T-helper 1 cell treated with Interleukin-12 subunit alpha and Interleukin-12 subunit beta and Interleukin-4 antibody, amounts not matched to agents 30 ng/mL and 1 ng/mL, for 36 hours (primary cell): ENCODE measurements around the gene SMIM15. TPM values are rescaled to one million over a fixed set of nuclear protein-coding genes. Genes with fewer than 3 reads are reported as not detected.
"Not testable (repeated sequence)": the region's sequence is repeated elsewhere in the genome, so short reads cannot be mapped to it uniquely, and the experiment has no call there.

Experiments used
- intact Hi-C: fragments of 100-400 bp; cut with micrococcal nuclease; formaldehyde crosslinking; loops from one replicate; pipeline ENCODE4 v1.15.1; 2024
- total RNA-seq: library from RNA; stranded (reverse); gene quantifications from 2 replicates; pipeline ENCODE4 v1.2.3, GENCODE V29; 2022

Gene SMIM15
- 50.8 and 53.3 TPM in 2 replicates for total RNA-seq

GRCh38 chr5:61162010-61162831, at the start of gene SMIM15:
SMIM15 (minus strand) TSS chr5:61162468; CDS start chr5:61160171, 2,297 bp downstream.
- intact Hi-C loops = loop anchor here (1.0 to 5.0 kb wide), 9 partner anchors 107 to 1242 kb away; partner anchors contain the start of genes ERCC8, NDUFAF2 and ZSWIM6

- intact Hi-C loops = no loop called here
Observed at GRCh38 chr5:61207884-61208283, 45.6 kb upstream of the SMIM15 start.

- intact Hi-C loops = no loop called here
Observed at GRCh38 chr5:61205013-61205412, 42.7 kb upstream of the SMIM15 start.

GRCh38 chr5:61202213-61202612, 39.9 kb upstream of the SMIM15 start:
- intact Hi-C loops = no loop called here

- intact Hi-C loops = no loop called here
Observed at GRCh38 chr5:61200582-61201155, 38.4 kb upstream of the SMIM15 start.

GRCh38 chr5:61198606-61199005, 36.3 kb upstream of the SMIM15 start:
- intact Hi-C loops = no loop called here

- intact Hi-C loops = not testable (repeated sequence)
Observed at GRCh38 chr5:61187826-61188225, 25.6 kb upstream of the SMIM15 start.

- intact Hi-C loops = not testable (repeated sequence)
Observed at GRCh38 chr5:61187352-61187751, 25.1 kb upstream of the SMIM15 start.

- intact Hi-C loops = no loop called here
Observed at GRCh38 chr5:61186634-61187033, 24.4 kb upstream of the SMIM15 start.

- intact Hi-C loops = no loop called here
Observed at GRCh38 chr5:61184708-61185107, 22.4 kb upstream of the SMIM15 start.

- intact Hi-C loops = no loop called here
Observed at GRCh38 chr5:61183538-61183937, 21.3 kb upstream of the SMIM15 start.

GRCh38 chr5:61182449-61182848, 20.2 kb upstream of the SMIM15 start:
- intact Hi-C loops = no loop called here

- intact Hi-C loops = no loop called here
Observed at GRCh38 chr5:61180886-61181285, 18.6 kb upstream of the SMIM15 start.

- intact Hi-C loops = no loop called here
Observed at GRCh38 chr5:61178702-61179101, 16.4 kb upstream of the SMIM15 start.

- intact Hi-C loops = no loop called here
Observed at GRCh38 chr5:61177716-61178115, 15.4 kb upstream of the SMIM15 start.

- intact Hi-C loops = no loop called here
Observed at GRCh38 chr5:61177070-61177469, 14.8 kb upstream of the SMIM15 start.

- intact Hi-C loops = no loop called here
Observed at GRCh38 chr5:61176631-61177030, 14.4 kb upstream of the SMIM15 start.

GRCh38 chr5:61171479-61171878, 9.2 kb upstream of the SMIM15 start:
- intact Hi-C loops = no loop called here

GRCh38 chr5:61168951-61169350, 6.7 kb upstream of the SMIM15 start:
- intact Hi-C loops = no loop called here

- intact Hi-C loops = loop anchor here (1.0 kb wide), 1 partner anchor 491 kb away; no protein-coding TSS in a partner anchor
Observed at GRCh38 chr5:61167382-61167781, 5.1 kb upstream of the SMIM15 start.

GRCh38 chr5:61163905-61164304, 1.6 kb upstream of the SMIM15 start:
- intact Hi-C loops = loop anchor here (2.0 to 5.0 kb wide), 4 partner anchors 109 to 487 kb away; no protein-coding TSS in a partner anchor

- intact Hi-C loops = loop anchor here (1.0 to 5.0 kb wide), 9 partner anchors 108 to 1241 kb away; partner anchors contain the start of genes ERCC8, NDUFAF2 and ZSWIM6
Observed at GRCh38 chr5:61162832-61163567, 732 bp upstream of the SMIM15 start.
